C4-2B (cell line): ENCODE data around the gene POLE4.

Experiments used
- CTCF ChIP-seq: fragments of 450-650 bp; conservative IDR thresholded peaks from 2 replicates; pipeline ENCODE4 v1.5.1; 2017; ENCODE audit warnings: mild to moderate bottlenecking
- ZFX ChIP-seq: fragments of 450-650 bp; IDR thresholded peaks from 2 replicates; pipeline ENCODE4 v1.6.1; 2017

- TF ChIP-seq ZFX (no peak), CTCF (no peak)
Measured at GRCh38 chr2:74999468-74999867, 41.0 kb downstream of the POLE4 start.
